K562 (cell line): ENCODE measurements around the gene XRCC3. TPM values are rescaled to one million over a fixed set of nuclear protein-coding genes. Genes with fewer than 3 reads are reported as not detected.

Source experiments
- ATAC-seq: fragments of 200-7000 bp; cut with Tn5 transposase; 3 replicates; pipeline ENCODE4 v1.9.1; 2020; ENCODE audit warnings: moderate library complexity
- BruUV-seq: library from RNA; stranded (reverse); fragments of 400-500 nt; replicated peaks from 2 replicates; lab custom pipeline; 2021; lab: Mats Ljungman, UMichigan
- CTCF ChIA-PET: fragments of 300-600 bp; formaldehyde crosslinking; extraction: SDS; loops from one replicate; lab custom pipeline; 2021; ENCODE audit warnings: low intra/inter-chr PET ratio; lab: Yijun Ruan, JAX
- POLR2A ChIA-PET: fragments of 300-600, 350-650 bp; sonication (Branson Sonifier 250); formaldehyde crosslinking; extraction: SDS; loops from one replicate; lab custom pipeline; 2021; ENCODE audit warnings: antibody characterized with exemption, inconsistent platforms; lab: Yijun Ruan, JAX
- DNase-seq, 4 experiments: peaks; one replicate each; pipeline versions ENCODE4 v3.0.0 to v3.0.0-alpha.2; 2011 to 2018; ENCODE audit warnings: low spot score in 3 of 4, mixed read lengths in 3 of 4; ENCODE audit errors: extremely low read depth in 1 of 4
- FAIRE-seq: peaks from 2 replicates; lab custom pipeline; 2011; peaks lifted over from hg19 to GRCh38; lab: Jason Lieb, UNC
- H2AFZ ChIP-seq: 2 replicates; pipeline ENCODE4 v1.6.0; 2011; ENCODE audit warnings: low read depth, low read length, control low read depth, inconsistent platforms
- H3K27ac ChIP-seq: fragments of 200-600 bp; 3 replicates; pipeline ENCODE4 v1.8.0; 2011; ENCODE audit warnings: low read depth, mild to moderate bottlenecking, control low read depth, inconsistent platforms, low read length, moderate library complexity, mixed read lengths; ENCODE audit errors: extremely low read depth
- H3K27me3 ChIP-seq, 2 experiments: fragments of 300-600 bp in 1 of 2; 2 replicates in 1 of 2; 3 replicates in 1 of 2; pipeline versions ENCODE4 v1.6.0 to v1.8.0; 2011; ENCODE audit warnings: inconsistent platforms in 2 of 2, low read length in 2 of 2, mild to moderate bottlenecking in 1 of 2, mixed read lengths in 1 of 2, moderate library complexity in 1 of 2; ENCODE audit not compliant: control insufficient read depth in 2 of 2, insufficient read depth in 2 of 2
- H3K36me3 ChIP-seq: fragments of 300-600 bp; 3 replicates; pipeline ENCODE4 v1.8.0; 2011; ENCODE audit warnings: mild to moderate bottlenecking, low read length, inconsistent platforms; ENCODE audit not compliant: control insufficient read depth, insufficient read depth
- H3K4me1 ChIP-seq, 2 experiments: fragments of 200-600 bp in 1 of 2; replicated peaks in 1 of 2; 2 replicates in 1 of 2; 3 replicates in 1 of 2; pipeline versions ENCODE4 v1.5.1 to v1.8.0; 2011; ENCODE audit warnings: inconsistent platforms in 2 of 2, low read length in 2 of 2, mild to moderate bottlenecking in 1 of 2, mixed read lengths in 1 of 2, moderate library complexity in 1 of 2; ENCODE audit not compliant: control insufficient read depth in 2 of 2, insufficient read depth in 2 of 2
- H3K4me2 ChIP-seq: 2 replicates; pipeline ENCODE4 v1.6.1; 2011; ENCODE audit warnings: low read length, control low read depth, inconsistent platforms, mixed read lengths; ENCODE audit not compliant: insufficient read depth
- H3K4me3 ChIP-seq: fragments of 200-600 bp; sonication (generic), shearing (Covaris generic); 2 replicates; pipeline ENCODE4 v1.5.1; 2016; ENCODE audit warnings: control low read depth, inconsistent platforms
- H3K79me2 ChIP-seq: fragments of 200-600 bp; 3 replicates; pipeline ENCODE4 v1.8.0; 2011; ENCODE audit warnings: low read length, inconsistent platforms; ENCODE audit not compliant: control insufficient read depth, insufficient read depth
- H3K9ac ChIP-seq, 2 experiments: 2 replicates each; pipeline versions ENCODE4 v1.6.0 to v1.6.1; 2011; ENCODE audit warnings: low read depth in 2 of 2, low read length in 2 of 2, control low read depth in 1 of 2, inconsistent platforms in 1 of 2, mild to moderate bottlenecking in 1 of 2, mixed read lengths in 1 of 2; ENCODE audit not compliant: insufficient read depth in 1 of 2
- H3K9me1 ChIP-seq: one replicate; pipeline ENCODE4 v1.6.0; 2011; ENCODE audit warnings: inconsistent platforms, mild to moderate bottlenecking, low read length, moderate library complexity; ENCODE audit not compliant: control insufficient read depth, insufficient read depth
- H3K9me3 ChIP-seq: replicated peaks from 2 replicates; pipeline ENCODE4 v1.5.1; 2011; ENCODE audit warnings: low read depth, low read length, inconsistent platforms; ENCODE audit not compliant: control insufficient read depth, insufficient read depth
- H4K20me1 ChIP-seq: replicated peaks from 2 replicates; pipeline ENCODE4 v1.6.1; 2011; ENCODE audit warnings: low read length, inconsistent platforms, mixed read lengths; ENCODE audit not compliant: control insufficient read depth, insufficient read depth
- ATF1 ChIP-seq, 2 experiments: fragments of 450-650 bp in 1 of 2; IDR thresholded peaks; 2 replicates each; pipeline ENCODE4 v1.6.1; 2016; ENCODE audit warnings: missing compliant biosample characterization in 1 of 2, missing genetic modification characterization in 1 of 2
- POLR2G ChIP-seq: fragments of 200-400 bp; formaldehyde crosslinking; IDR thresholded peaks from 2 replicates; pipeline ENCODE4 v1.6.1; 2017; ENCODE audit warnings: low read depth, mild to moderate bottlenecking, antibody characterized with exemption, low read length, moderate library complexity
- RBFOX2 ChIP-seq: fragments of 200-400 bp; formaldehyde crosslinking; IDR thresholded peaks from 2 replicates; pipeline ENCODE4 v1.6.1; 2017; ENCODE audit warnings: low read depth, mild to moderate bottlenecking, low read length, moderate library complexity
- RBM14 ChIP-seq: fragments of 200-400 bp; formaldehyde crosslinking; IDR thresholded peaks from 2 replicates; pipeline ENCODE4 v1.6.1; 2018; ENCODE audit warnings: low read depth, mild to moderate bottlenecking, low read length, moderate library complexity, borderline replicate concordance; ENCODE audit not compliant: insufficient read depth
- WGBS: fragments of 100-300 bp; shearing (Covaris generic); methylation state at CpG from one replicate; pipeline ENCODE4 v1.1.6; 2016; ENCODE audit warnings: low coverage, mixed read lengths; ENCODE audit not compliant: insufficient coverage; ENCODE audit errors: missing lambda C conversion rate; 5-methylcytosine and 5-hydroxymethylcytosine counted together
- in situ Hi-C: fragments of 300-500 bp; cut with MboI; formaldehyde crosslinking; loops from 4 replicates; pipeline ENCODE4 v1.15.0; 2018; ENCODE audit warnings: inconsistent platforms, mixed read lengths
- intact Hi-C: fragments of 100-400 bp; cut with micrococcal nuclease; formaldehyde crosslinking; loops from 2 replicates; pipeline ENCODE4 v1.14.2; 2022
- polyA plus RNA-seq, 8 experiments: library from polyadenylated mRNA; depleted of rRNA in 4 of 8; stranded (reverse) in 5 of 8; unstranded in 3 of 8; fragments of >200 nt; fragmentation: Nextera tagmentation in 2 of 8; fragmentation: Illumina TruSeq in 1 of 8; extraction: Ambion mirVana in 2 of 8; extraction: Trizol in 1 of 8; gene quantifications; 2 replicates each; pipeline versions ENCODE4 v1.2.1 to v1.2.3, GENCODE V29; 2011 to 2014; ENCODE audit warnings: inconsistent platforms in 1 of 8, missing spikeins in 1 of 8
- total RNA-seq, 7 experiments: library from RNA; depleted of rRNA in 6 of 7; stranded (reverse); fragments of >200 nt in 6 of 7; fragmentation: Illumina TruSeq in 2 of 7; extraction: Trizol in 2 of 7; gene quantifications; 2 replicates each; pipeline versions ENCODE4 v1.2.1 to v1.2.3, GENCODE V29; 2011 to 2021; ENCODE audit warnings: low replicate concordance in 1 of 7

Gene XRCC3
- total and polyA plus RNA-seq, 9 of the 15 experiments (the other 6 are each of a cell fraction or from before 2014, with no cell fraction given): 0.34 to 59.3 (median 30.3) TPM

DNA sequence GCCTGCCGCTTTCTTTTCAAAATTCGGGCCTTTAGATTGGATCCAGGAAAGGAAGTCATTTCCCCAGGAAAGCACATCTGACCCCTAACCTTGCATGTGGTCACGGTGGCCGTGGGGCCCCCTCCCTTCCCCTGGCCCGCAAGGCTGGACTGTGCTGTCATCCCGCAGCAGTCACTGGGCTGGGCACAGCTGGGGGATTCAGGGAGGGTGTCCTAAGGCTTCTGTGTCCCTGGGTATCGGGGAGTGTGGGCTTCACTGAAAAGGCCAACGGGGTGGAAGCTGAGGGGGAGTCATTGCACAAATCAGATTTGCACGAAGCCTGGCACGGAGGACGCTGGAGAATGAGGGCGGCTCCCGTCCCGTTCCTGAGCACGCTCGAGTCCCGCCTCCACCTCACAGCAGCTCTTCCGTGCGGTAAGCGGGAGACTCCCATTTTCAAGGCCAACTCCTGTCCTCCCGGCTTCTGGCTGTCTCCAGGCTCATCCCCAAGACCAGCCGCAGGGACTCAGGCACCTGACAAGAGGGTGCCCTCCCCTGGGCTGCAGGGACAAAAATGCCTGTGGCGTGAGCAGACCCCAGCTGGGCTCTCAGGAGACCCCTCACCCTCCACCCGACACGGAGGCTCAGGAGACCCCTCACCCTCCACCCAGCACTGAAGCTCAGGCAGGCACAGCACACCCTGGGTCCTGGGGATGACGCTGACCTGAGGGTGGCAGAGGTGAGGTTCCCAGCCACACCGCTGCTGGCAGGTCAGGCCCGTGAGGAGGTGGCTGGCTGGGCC, 9.6 kb downstream of the XRCC3 start:
- Histone ChIP-seq H3K36me3 (peaks cover 83% of the 10 kb centered on the region; the same call in 2 of the 3 replicates), H3K9ac (peak overlapping the region in 1 of 2 experiments; percentile 2; a peak in 1 of 4 replicates), H2AFZ (no peak overlapping the region), H3K4me2 (no peak overlapping the region), H3K4me1 (peaks cover 0 to 24% of the 10 kb centered on the region in 2 experiments; a peak in 2 of 5 replicates), H3K27ac (no peak overlapping the region), H3K27me3 (no peaks in the 10 kb centered on the region), H3K4me3 (no peak overlapping the region), H3K79me2 (no peaks in the 10 kb centered on the region), H3K9me1 (no peaks in the 10 kb centered on the region), H3K9me3 (no peaks in the 10 kb centered on the region), H4K20me1 (no peaks in the 10 kb centered on the region)
- DNase-seq (no peak), FAIRE-seq (no peak), ATAC-seq (no peak)
- WGBS: 89% methylated on average over 15 of the region's 28 CpGs
- POLR2A ChIA-PET: interaction anchor here (0.6 to 2.6 kb wide), 4 partner anchors 8 to 16 kb away, joined by 3 to 9 read pairs (median 4); partner anchors contain the start of genes XRCC3 and ZFYVE21
- in situ Hi-C loops: no loop called here
- TF ChIP-seq RBFOX2 (0 out of 2 replicates have a peak, but pooled peaks have one; percentile 23), ATF1 (CRISPR knock-in tag; IDR thresholded peaks at IDR 0.05) (no peak), ATF1 (tag; IDR thresholded peaks at IDR 0.05) (no peak), POLR2G (peak; percentile 55; the same call in 1 of the 2 replicates)
- BruUV-seq: no TSS peak
- CTCF ChIA-PET: no interaction called here
- intact Hi-C loops: no loop called here

DNA sequence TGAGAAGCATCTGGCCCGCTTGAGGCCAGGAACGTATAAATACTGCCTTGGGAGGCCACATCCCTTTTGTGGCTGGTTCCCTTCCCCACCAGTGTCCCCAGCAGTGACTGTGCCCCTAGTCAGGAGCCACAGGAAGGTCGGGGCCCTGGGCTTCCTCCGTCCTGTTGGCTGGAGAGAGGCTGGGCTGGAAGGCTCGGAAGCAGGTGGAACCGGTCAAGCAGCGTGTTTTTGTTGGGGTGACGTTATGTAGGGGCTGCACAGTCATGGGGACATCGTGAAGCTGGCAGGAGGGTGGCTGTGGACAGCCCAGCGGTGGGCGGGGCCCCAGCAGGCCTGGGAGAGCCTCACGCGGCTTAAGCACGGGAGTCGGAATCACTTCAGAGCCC, 10.1 kb downstream of the XRCC3 start:
- Histone ChIP-seq H3K4me1 (peaks cover 0 to 30% of the 10 kb centered on the region in 2 experiments; a peak in 2 of 5 replicates), H4K20me1 (no peaks in the 10 kb centered on the region), H3K4me3 (no peak overlapping the region), H3K9me3 (no peaks in the 10 kb centered on the region), H3K9me1 (no peaks in the 10 kb centered on the region), H3K27me3 (no peaks in the 10 kb centered on the region), H3K79me2 (no peaks in the 10 kb centered on the region), H3K9ac (peak overlapping the region in 1 of 2 experiments; percentile 26; a peak in 1 of 4 replicates), H3K27ac (no peak overlapping the region), H3K36me3 (peaks cover 88% of the 10 kb centered on the region; the same call in 2 of the 3 replicates), H2AFZ (no peak overlapping the region), H3K4me2 (no peak overlapping the region)
- in situ Hi-C loops (no loop called here), intact Hi-C loops (no loop called here)
- ChIA-PET CTCF (no interaction called here), POLR2A (interaction anchor here (1.3 to 2.6 kb wide), 3 partner anchors 9 to 11 kb away, joined by 4 to 9 read pairs (median 5); partner anchors contain the start of genes XRCC3 and ZFYVE21)
- BruUV-seq: no TSS peak
- FAIRE-seq (no peak), DNase-seq (no peak), ATAC-seq (no peak)
- TF ChIP-seq RBM14 (no peak), POLR2G (peak; percentile 47; the same call in 1 of the 2 replicates)
- WGBS: 86% methylated on average over 8 of the region's 15 CpGs
